BLaER1 (cell line): ENCODE results near the gene SEMA3C.

ENCODE experiments used
- H3K27ac ChIP-seq: shearing (Covaris generic); formaldehyde crosslinking; 2 replicates; pipeline ENCODE4 v1.8.1; 2022
- H3K27me3 ChIP-seq: shearing (Covaris generic); formaldehyde crosslinking; 2 replicates; pipeline ENCODE4 v1.8.1; 2022
- H3K36me3 ChIP-seq: shearing (Covaris generic); formaldehyde crosslinking; 2 replicates; pipeline ENCODE4 v1.8.1; 2022
- H3K4me1 ChIP-seq: shearing (Covaris generic); formaldehyde crosslinking; 2 replicates; pipeline ENCODE4 v1.8.1; 2022
- H3K4me2 ChIP-seq: shearing (Covaris generic); formaldehyde crosslinking; 2 replicates; pipeline ENCODE4 v1.8.1; 2022
- H3K4me3 ChIP-seq: shearing (Covaris generic); formaldehyde crosslinking; 2 replicates; pipeline ENCODE4 v1.8.1; 2022
- H3K9ac ChIP-seq: shearing (Covaris generic); formaldehyde crosslinking; 2 replicates; pipeline ENCODE4 v1.8.1; 2022
- H3K9me3 ChIP-seq: shearing (Covaris generic); formaldehyde crosslinking; 2 replicates; pipeline ENCODE4 v1.8.1; 2022
- H4K20me1 ChIP-seq: shearing (Covaris generic); formaldehyde crosslinking; 2 replicates; pipeline ENCODE4 v1.8.1; 2022
- Cebpa-rat ChIP-seq: shearing (Covaris generic); IDR thresholded peaks from 2 replicates; pipeline ENCODE4 v1.8.1; 2022

The SEMA3C gene

GRCh38 chr7:80908360-80908797 lies 10.5 kb downstream of the SEMA3C start:
- Histone ChIP-seq H3K9ac (no peak overlapping the region), H3K36me3 (no peaks in the 10 kb centered on the region), H3K27ac (no peak overlapping the region), H4K20me1 (no peaks in the 10 kb centered on the region), H3K27me3 (no peaks in the 10 kb centered on the region), H3K4me1 (no peaks in the 10 kb centered on the region), H3K9me3 (no peaks in the 10 kb centered on the region), H3K4me2 (no peak overlapping the region), H3K4me3 (no peak overlapping the region)
- no peak for TF ChIP-seq Cebpa-rat

- Histone ChIP-seq H3K4me2 (no peak overlapping the region), H3K36me3 (no peaks in the 10 kb centered on the region), H3K9ac (no peak overlapping the region), H3K27me3 (no peaks in the 10 kb centered on the region), H3K4me1 (no peaks in the 10 kb centered on the region), H3K4me3 (no peak overlapping the region), H4K20me1 (no peaks in the 10 kb centered on the region), H3K9me3 (no peaks in the 10 kb centered on the region), H3K27ac (no peak overlapping the region)
- TF ChIP-seq Cebpa-rat: no peak
Observed at GRCh38 chr7:80907612-80908011, 11.2 kb downstream of the SEMA3C start.

- Histone ChIP-seq H3K36me3 (no peaks in the 10 kb centered on the region), H3K27ac (no peak overlapping the region), H3K9me3 (no peaks in the 10 kb centered on the region), H3K9ac (no peak overlapping the region), H4K20me1 (no peaks in the 10 kb centered on the region), H3K27me3 (no peaks in the 10 kb centered on the region), H3K4me2 (no peak overlapping the region), H3K4me1 (no peaks in the 10 kb centered on the region), H3K4me3 (no peak overlapping the region)
- no peak for TF ChIP-seq Cebpa-rat
Observed at GRCh38 chr7:80907141-80907601, 11.7 kb downstream of the SEMA3C start.

GRCh38 chr7:80905334-80905733 lies 13.5 kb downstream of the SEMA3C start:
- Histone ChIP-seq H3K4me1 (no peaks in the 10 kb centered on the region), H3K9ac (no peak overlapping the region), H3K4me2 (no peak overlapping the region), H3K9me3 (no peaks in the 10 kb centered on the region), H3K27ac (no peak overlapping the region), H3K27me3 (no peaks in the 10 kb centered on the region), H3K36me3 (no peaks in the 10 kb centered on the region), H4K20me1 (no peaks in the 10 kb centered on the region), H3K4me3 (no peak overlapping the region)
- TF ChIP-seq Cebpa-rat: no peak

- H3K27me3 ChIP-seq: no peaks in the 10 kb centered on the region
- H3K4me1 ChIP-seq: no peaks in the 10 kb centered on the region
- H3K9me3 ChIP-seq: no peaks in the 10 kb centered on the region
- no peaks in the 10 kb centered on the region for H3K36me3 ChIP-seq
- no peak overlapping the region for H3K9ac ChIP-seq
- H3K4me3 ChIP-seq: no peak overlapping the region
- no peak overlapping the region for H3K27ac ChIP-seq
- H3K4me2 ChIP-seq: no peak overlapping the region
- TF ChIP-seq Cebpa-rat: no peak
- no peaks in the 10 kb centered on the region for H4K20me1 ChIP-seq
Observed at GRCh38 chr7:80902716-80903308, 16.0 kb downstream of the SEMA3C start.

- Histone ChIP-seq H3K36me3 (no peaks in the 10 kb centered on the region), H3K4me2 (no peak overlapping the region), H3K9me3 (no peaks in the 10 kb centered on the region), H3K4me1 (no peaks in the 10 kb centered on the region), H4K20me1 (no peaks in the 10 kb centered on the region), H3K27me3 (no peaks in the 10 kb centered on the region), H3K4me3 (no peak overlapping the region), H3K27ac (no peak overlapping the region), H3K9ac (no peak overlapping the region)
- TF ChIP-seq Cebpa-rat: no peak
Observed at GRCh38 chr7:80902019-80902418, 16.8 kb downstream of the SEMA3C start.

- H3K9ac ChIP-seq: no peak overlapping the region
- no peaks in the 10 kb centered on the region for H3K4me1 ChIP-seq
- H4K20me1 ChIP-seq: no peaks in the 10 kb centered on the region
- TF ChIP-seq Cebpa-rat: no peak
- no peaks in the 10 kb centered on the region for H3K9me3 ChIP-seq
- no peak overlapping the region for H3K27ac ChIP-seq
- H3K4me3 ChIP-seq: no peak overlapping the region
- no peaks in the 10 kb centered on the region for H3K36me3 ChIP-seq
- H3K27me3 ChIP-seq: no peaks in the 10 kb centered on the region
- H3K4me2 ChIP-seq: no peak overlapping the region
Observed at GRCh38 chr7:80900583-80901576, 18.0 kb downstream of the SEMA3C start.

- no peak overlapping the region for H3K4me3 ChIP-seq
- no peak for TF ChIP-seq Cebpa-rat
- H3K4me2 ChIP-seq: no peak overlapping the region
- no peaks in the 10 kb centered on the region for H3K9me3 ChIP-seq
- H4K20me1 ChIP-seq: no peaks in the 10 kb centered on the region
- H3K27me3 ChIP-seq: no peaks in the 10 kb centered on the region
- H3K27ac ChIP-seq: no peak overlapping the region
- H3K9ac ChIP-seq: no peak overlapping the region
- no peaks in the 10 kb centered on the region for H3K4me1 ChIP-seq
- H3K36me3 ChIP-seq: no peaks in the 10 kb centered on the region
Observed at GRCh38 chr7:80896906-80897598, 21.8 kb downstream of the SEMA3C start.

- Histone ChIP-seq H3K27me3 (no peaks in the 10 kb centered on the region), H3K36me3 (no peaks in the 10 kb centered on the region), H3K9me3 (no peaks in the 10 kb centered on the region), H3K4me3 (no peak overlapping the region), H4K20me1 (no peaks in the 10 kb centered on the region), H3K4me1 (no peaks in the 10 kb centered on the region), H3K27ac (no peak overlapping the region), H3K4me2 (no peak overlapping the region), H3K9ac (no peak overlapping the region)
- no peak for TF ChIP-seq Cebpa-rat
Observed at GRCh38 chr7:80895056-80895455, 23.8 kb downstream of the SEMA3C start.

- H3K27me3 ChIP-seq: no peaks in the 10 kb centered on the region
- H3K9ac ChIP-seq: no peak overlapping the region
- no peak overlapping the region for H3K4me3 ChIP-seq
- no peak for TF ChIP-seq Cebpa-rat
- no peaks in the 10 kb centered on the region for H3K4me1 ChIP-seq
- H3K36me3 ChIP-seq: no peaks in the 10 kb centered on the region
- no peaks in the 10 kb centered on the region for H4K20me1 ChIP-seq
- no peak overlapping the region for H3K4me2 ChIP-seq
- no peaks in the 10 kb centered on the region for H3K9me3 ChIP-seq
- H3K27ac ChIP-seq: no peak overlapping the region
Observed at GRCh38 chr7:80891259-80891544, 27.6 kb downstream of the SEMA3C start.
